Upper lobe of left lung (tissue), 6 donors: ENCODE results near the gene MFSD6. TPM values are rescaled to one million over a fixed set of nuclear protein-coding genes. Genes with fewer than 3 reads are reported as not detected.

Experiments used
- ATAC-seq, 2 donors: fragments of 200-7000 bp; cut with Tn5 transposase; one replicate each; pipeline ENCODE4 v1.9.1; 2022; ENCODE audit warnings: mild to moderate bottlenecking in 2 of 2, moderate library complexity in 2 of 2; ENCODE audit not compliant: low FRiP score in 2 of 2
- DNase-seq, 2 donors: peaks; one replicate each; pipeline ENCODE4 v3.0.0-alpha.2; 2019 to 2020
- H3K27ac ChIP-seq, 4 donors: fragments of 200-600 bp; sonication (generic); one replicate each; pipeline ENCODE4 v1.5.1; 2016 to 2019
- H3K27me3 ChIP-seq, 4 donors: fragments of 200-600 bp; sonication (generic); one replicate each; pipeline ENCODE4 v1.5.1; 2017 to 2019
- H3K36me3 ChIP-seq, 4 donors: fragments of 200-600 bp; sonication (generic); one replicate each; pipeline ENCODE4 v1.5.1; 2016 to 2019
- H3K4me1 ChIP-seq, 4 donors: fragments of 200-600 bp; sonication (generic); one replicate each; pipeline ENCODE4 v1.5.1; 2018 to 2019
- H3K4me3 ChIP-seq, 4 donors: fragments of 200-600 bp; sonication (generic); one replicate each; pipeline ENCODE4 v1.5.1; 2017 to 2019; ENCODE audit warnings: mild to moderate bottlenecking in 2 of 4, moderate library complexity in 1 of 4
- H3K9me3 ChIP-seq, 4 donors: fragments of 200-600 bp; sonication (generic); one replicate each; pipeline ENCODE4 v1.5.1; 2018 to 2019
- CTCF ChIP-seq, 6 experiments: fragments of 450-650 bp in 4 of 6; fragments of 200-600 bp in 2 of 6; sonication (generic) in 2 of 6; IDR thresholded peaks; one replicate each; pipeline ENCODE4 v1.5.1; 2016 to 2019; ENCODE audit warnings: antibody characterized with exemption in 6 of 6
- EP300 ChIP-seq, 4 donors: sonication (generic); formaldehyde crosslinking; IDR thresholded peaks; one replicate each; pipeline ENCODE4 v1.5.1; 2017; ENCODE audit warnings: antibody characterized with exemption in 4 of 4, control low read depth in 2 of 4
- POLR2A ChIP-seq, 4 donors: fragments of 450-650 bp; IDR thresholded peaks; one replicate each; pipeline ENCODE4 v1.5.1; 2016 to 2017; ENCODE audit warnings: antibody characterized with exemption in 4 of 4, mild to moderate bottlenecking in 2 of 4
- POLR2AphosphoS5 ChIP-seq, 2 donors: sonication (generic); formaldehyde crosslinking; IDR thresholded peaks; one replicate each; pipeline ENCODE4 v1.5.1; 2017; ENCODE audit warnings: antibody characterized with exemption in 2 of 2
- WGBS, 2 donors: methylation state at CpG; one replicate each; pipeline ENCODE4 v1.1.5; 2017 to 2018; 5-methylcytosine and 5-hydroxymethylcytosine counted together
- total RNA-seq, 6 donors: library from RNA; depleted of rRNA in 4 of 6; stranded (reverse); fragments of >200 nt in 4 of 6; gene quantifications; one replicate each; pipeline versions ENCODE4 v1.1.0 to v1.2.1, GENCODE V29; 2016 to 2021
- donor health status: DM: no; HTN: no; CAD: no; lungs with moderate emphysema.
- donor health status: DM: no; HTN: yes; CAD: no; lungs with severe emphysema.

The MFSD6 gene
- total RNA-seq, 6 donors from 2014 or later: 46.9 to 136 (median 80.4) TPM

GRCh38 chr2:190513877-190514276, 105.7 kb downstream of the MFSD6 start:
- DNase-seq (no peak), ATAC-seq (no peak)
- Histone ChIP-seq H3K27ac (no peak overlapping the region), H3K4me1 (peaks cover 0 to 4% (median 0%) of the 10 kb centered on the region in 4 donors), H3K27me3 (no peaks in the 10 kb centered on the region), H3K9me3 (no peaks in the 10 kb centered on the region), H3K36me3 (peaks cover 0 to 14% (median 0%) of the 10 kb centered on the region in 4 donors), H3K4me3 (no peak overlapping the region)
- TF ChIP-seq CTCF (IDR thresholded peaks at IDR 0.05) (no peak), EP300 (IDR thresholded peaks at IDR 0.05) (no peak), POLR2AphosphoS5 (IDR thresholded peaks at IDR 0.05) (no peak), POLR2A (IDR thresholded peaks at IDR 0.05) (no peak)
- 87 to 93% methylated on average over 2 of the region's 2 CpGs for WGBS, 2 donors

- DNase-seq (no peak), ATAC-seq (no peak)
- WGBS, 2 donors: 97 to 100% methylated on average over 1 of the region's 1 CpG
- no peak overlapping the region for H3K27ac ChIP-seq
- H3K4me3 ChIP-seq: no peak overlapping the region
- H3K4me1 ChIP-seq: peaks cover 0 to 4% (median 0%) of the 10 kb centered on the region in 4 donors
- TF ChIP-seq POLR2AphosphoS5 (IDR thresholded peaks at IDR 0.05) (no peak), EP300 (IDR thresholded peaks at IDR 0.05) (no peak), CTCF (IDR thresholded peaks at IDR 0.05) (no peak), POLR2A (IDR thresholded peaks at IDR 0.05) (no peak)
- peaks cover 0 to 13% (median 0%) of the 10 kb centered on the region in 4 donors for H3K36me3 ChIP-seq
- H3K27me3 ChIP-seq: no peaks in the 10 kb centered on the region
- no peaks in the 10 kb centered on the region for H3K9me3 ChIP-seq
Observed at GRCh38 chr2:190514676-190515075, 106.5 kb downstream of the MFSD6 start.

- H3K36me3 ChIP-seq: peaks cover 0 to 5% (median 0%) of the 10 kb centered on the region in 4 donors
- TF ChIP-seq POLR2A (IDR thresholded peaks at IDR 0.05): no peak
- no peak for TF ChIP-seq POLR2AphosphoS5 (IDR thresholded peaks at IDR 0.05)
- TF ChIP-seq CTCF (IDR thresholded peaks at IDR 0.05): no peak
- no peak for TF ChIP-seq EP300 (IDR thresholded peaks at IDR 0.05)
- H3K9me3 ChIP-seq: no peaks in the 10 kb centered on the region
- peaks cover 0 to 4% (median 0%) of the 10 kb centered on the region in 4 donors for H3K4me1 ChIP-seq
- H3K4me3 ChIP-seq: no peak overlapping the region
- DNase-seq (no peak), ATAC-seq (no peak)
- 78 to 81% methylated on average over 1 of the region's 1 CpG for WGBS, 2 donors
- no peaks in the 10 kb centered on the region for H3K27me3 ChIP-seq
- H3K27ac ChIP-seq: no peak overlapping the region
Observed at GRCh38 chr2:190515687-190516086, 107.5 kb downstream of the MFSD6 start.

GRCh38 chr2:190517468-190517867, 109.3 kb downstream of the MFSD6 start:
- H3K27me3 ChIP-seq: no peaks in the 10 kb centered on the region
- H3K9me3 ChIP-seq: no peaks in the 10 kb centered on the region
- H3K36me3 ChIP-seq: peaks cover 0 to 5% (median 0%) of the 10 kb centered on the region in 4 donors
- WGBS, 2 donors: 93% methylated on average over 2 of the region's 2 CpGs
- DNase-seq (no peak), ATAC-seq (no peak)
- TF ChIP-seq POLR2AphosphoS5 (IDR thresholded peaks at IDR 0.05): no peak
- no peak for TF ChIP-seq CTCF (IDR thresholded peaks at IDR 0.05)
- TF ChIP-seq POLR2A (IDR thresholded peaks at IDR 0.05): no peak
- no peak for TF ChIP-seq EP300 (IDR thresholded peaks at IDR 0.05)
- peaks cover 0 to under 1% (median 0%) of the 10 kb centered on the region in 4 donors for H3K4me1 ChIP-seq
- H3K27ac ChIP-seq: no peak overlapping the region
- H3K4me3 ChIP-seq: no peak overlapping the region
